Activated CD4-positive, alpha-beta T cell treated with anti-CD3 and anti-CD28 coated beads for 36 hours (primary cell): Measurements from ENCODE around the gene MRPL2. TPM values are rescaled to one million over a fixed set of nuclear protein-coding genes. Genes with fewer than 3 reads are reported as not detected.

Experiments used
- ATAC-seq: fragments of 200-7000 bp; cut with Tn5 transposase; one replicate; pipeline ENCODE4 v1.10.0; 2021; ENCODE audit warnings: mild to moderate bottlenecking, moderate library complexity
- CTCF ChIA-PET: fragments of 350-600 bp; sonication (Branson Sonifier 250); formaldehyde crosslinking; loops from one replicate; lab custom pipeline; 2021; ENCODE audit warnings: antibody characterized with exemption; lab: Charles Lee
- POLR2A ChIA-PET: fragments of 350-600 bp; sonication (Branson Sonifier 250); formaldehyde crosslinking; loops from one replicate; lab custom pipeline; 2021; ENCODE audit warnings: antibody characterized with exemption, inconsistent platforms; lab: Charles Lee
- DNase-seq: peaks from one replicate; pipeline ENCODE4 v3.0.0-alpha.2; 2020
- H3K27ac Mint-ChIP-seq: one replicate; pipeline ENCODE4 v1.8.0; 2021; ENCODE audit warnings: mixed read lengths
- H3K27me3 Mint-ChIP-seq: one replicate; pipeline ENCODE4 v1.8.0; 2021; ENCODE audit warnings: mixed read lengths
- H3K36me3 Mint-ChIP-seq: one replicate; pipeline ENCODE4 v1.8.0; 2021; ENCODE audit warnings: low read depth, mixed read lengths
- H3K4me1 Mint-ChIP-seq: one replicate; pipeline ENCODE4 v1.8.0; 2021; ENCODE audit warnings: mixed read lengths
- H3K4me3 Mint-ChIP-seq: one replicate; pipeline ENCODE4 v1.8.0; 2021; ENCODE audit warnings: mild to moderate bottlenecking, moderate library complexity, mixed read lengths
- H3K9me3 Mint-ChIP-seq: one replicate; pipeline ENCODE4 v1.8.0; 2021; ENCODE audit warnings: low read depth, mixed read lengths
- intact Hi-C, 2 experiments: fragments of 100-400 bp; cut with DNase I in 1 of 2; cut with micrococcal nuclease in 1 of 2; formaldehyde crosslinking; loops; one replicate each; pipeline versions ENCODE4 v1.14.2 to v1.15.1; 2022 to 2024; cut with DNase I, micrococcal nuclease
- total RNA-seq, 2 experiments: library from RNA; stranded (reverse); gene quantifications; one replicate each; pipeline ENCODE4 v1.2.3, GENCODE V29; 2021

Gene MRPL2
- total RNA-seq, 2 experiments from 2014 or later: 93.9 to 110 TPM

GRCh38 chr6:43061861-43062260, 2.6 kb upstream of the MRPL2 start:
- intact Hi-C loops: no loop called here
- no peak overlapping the region for H3K27ac Mint-ChIP-seq
- no peak overlapping the region for H3K4me3 Mint-ChIP-seq
- peaks cover 2% of the 10 kb centered on the region for H3K36me3 Mint-ChIP-seq
- H3K27me3 Mint-ChIP-seq: no peaks in the 10 kb centered on the region
- DNase-seq: no peak
- peaks cover 27% of the 10 kb centered on the region for H3K4me1 Mint-ChIP-seq
- H3K9me3 Mint-ChIP-seq: no peaks in the 10 kb centered on the region
- ATAC-seq: no peak
- ChIA-PET POLR2A (interaction anchor here (0.5 kb wide), 1 partner anchor 365 kb away, joined by 3 read pairs; the partner anchor contains the start of gene ABCC10), CTCF (no interaction called here)

- ChIA-PET POLR2A (interaction anchor here (0.5 kb wide), 1 partner anchor 366 kb away, joined by 3 read pairs; the partner anchor contains the start of gene ABCC10), CTCF (interaction anchor here (0.7 to 1.4 kb wide), 2 partner anchors 12 to 796 kb away, joined by 3 to 4 read pairs; no protein-coding TSS in a partner anchor)
- intact Hi-C loops: no loop called here
- Mint-ChIP-seq H3K27ac (peak overlapping the region; percentile 1), H3K4me3 (peak overlapping the region; percentile 85), H3K27me3 (no peaks in the 10 kb centered on the region), H3K36me3 (peaks cover 4% of the 10 kb centered on the region), H3K4me1 (peaks cover 27% of the 10 kb centered on the region), H3K9me3 (no peaks in the 10 kb centered on the region)
- no peak for DNase-seq
- no peak for ATAC-seq
Observed at GRCh38 chr6:43060755-43061633, 1.8 kb upstream of the MRPL2 start.

- intact Hi-C loops: no loop called here
- no peak for ATAC-seq
- H3K9me3 Mint-ChIP-seq: no peaks in the 10 kb centered on the region
- no peak for DNase-seq
- peaks cover 11% of the 10 kb centered on the region for H3K36me3 Mint-ChIP-seq
- ChIA-PET POLR2A (interaction anchor here (1.3 kb wide), 1 partner anchor 130 kb away, joined by 3 read pairs; the partner anchor contains the start of gene CNPY3), CTCF (interaction anchor here (0.5 to 1.4 kb wide), 3 partner anchors 11 to 795 kb away, joined by 3 to 4 read pairs (median 3); no protein-coding TSS in a partner anchor)
- H3K4me3 Mint-ChIP-seq: peak overlapping the region; percentile 85
- peaks cover 27% of the 10 kb centered on the region for H3K4me1 Mint-ChIP-seq
- H3K27ac Mint-ChIP-seq: peak overlapping the region; percentile 94
- no peaks in the 10 kb centered on the region for H3K27me3 Mint-ChIP-seq
Observed at GRCh38 chr6:43060034-43060754, 960 bp upstream of the MRPL2 start.

GRCh38 chr6:43058531-43058930, 703 bp downstream of the MRPL2 start:
- no peaks in the 10 kb centered on the region for H3K9me3 Mint-ChIP-seq
- H3K4me3 Mint-ChIP-seq: peak overlapping the region; percentile 85
- peaks cover 15% of the 10 kb centered on the region for H3K36me3 Mint-ChIP-seq
- H3K4me1 Mint-ChIP-seq: peaks cover 34% of the 10 kb centered on the region
- ChIA-PET POLR2A (interaction anchor here (0.7 to 1.1 kb wide), 3 partner anchors 10 to 80 kb away, joined by 3 to 4 read pairs (median 3); partner anchors contain the start of gene PEX6), CTCF (interaction anchor here (0.7 to 1.4 kb wide), 5 partner anchors 9 to 160 kb away, joined by 3 to 4 read pairs (median 4); partner anchors contain the start of gene RRP36)
- peak overlapping the region; percentile 94 for H3K27ac Mint-ChIP-seq
- ATAC-seq: no peak
- no peak for DNase-seq
- no peaks in the 10 kb centered on the region for H3K27me3 Mint-ChIP-seq
- intact Hi-C loops: loop anchor here (2.0 to 10.0 kb wide), 6 partner anchors 80 to 1274 kb away; partner anchors contain the start of genes DNPH1 (in 1 of the 2), PEX6 (in 1 of the 2), POLH (in 1 of the 2) and POLR1C (in 1 of the 2)

GRCh38 chr6:43055966-43056365, 3.3 kb downstream of the MRPL2 start:
- no peak overlapping the region for H3K4me3 Mint-ChIP-seq
- peaks cover 22% of the 10 kb centered on the region for H3K36me3 Mint-ChIP-seq
- DNase-seq: no peak
- intact Hi-C loops: loop anchor here in 1 of 2 experiments (10.0 kb wide), 3 partner anchors 491 to 1271 kb away; partner anchors contain the start of genes POLH, PRICKLE4, TOMM6 and UBR2
- H3K9me3 Mint-ChIP-seq: no peaks in the 10 kb centered on the region
- ChIA-PET CTCF (interaction anchor here (0.6 to 1.7 kb wide), 3 partner anchors 87 to 356 kb away, joined by 3 read pairs; no protein-coding TSS in a partner anchor), POLR2A (interaction anchor here (0.6 kb wide), 1 partner anchor 33 kb away, joined by 3 read pairs; no protein-coding TSS in a partner anchor)
- peaks cover 52% of the 10 kb centered on the region for H3K4me1 Mint-ChIP-seq
- ATAC-seq: no peak
- H3K27me3 Mint-ChIP-seq: no peaks in the 10 kb centered on the region
- H3K27ac Mint-ChIP-seq: no peak overlapping the region

- Mint-ChIP-seq H3K4me1 (peaks cover 44% of the 10 kb centered on the region), H3K4me3 (peak overlapping the region; percentile 99), H3K36me3 (peaks cover 33% of the 10 kb centered on the region), H3K9me3 (no peaks in the 10 kb centered on the region), H3K27me3 (no peaks in the 10 kb centered on the region), H3K27ac (peak overlapping the region; percentile 97)
- intact Hi-C loops: loop anchor here in 1 of 2 experiments (5.0 to 10.0 kb wide), 4 partner anchors 423 to 1270 kb away; partner anchors contain the start of genes POLH, PRICKLE4, TJAP1 and TOMM6
- ChIA-PET CTCF (interaction anchor here (0.7 to 1.5 kb wide), 7 partner anchors 25 to 490 kb away, joined by 3 to 5 read pairs (median 3); partner anchors contain the start of genes KLHDC3, PEX6, RRP36 and UBR2), POLR2A (interaction anchor here (0.6 to 1.1 kb wide), 8 partner anchors 15 to 458 kb away, joined by 3 to 9 read pairs (median 4); partner anchors contain the start of genes CNPY3 and PEX6)
- ATAC-seq (no peak), DNase-seq (no peak)
Observed at GRCh38 chr6:43054206-43054943, 4.9 kb downstream of the MRPL2 start.

- Mint-ChIP-seq H3K4me1 (peaks cover 43% of the 10 kb centered on the region), H3K9me3 (no peaks in the 10 kb centered on the region), H3K27ac (peak within 1 kb of the TSS; percentile 97), H3K4me3 (peak within 1 kb of the TSS; percentile 99), H3K27me3 (no peaks in the 10 kb centered on the region), H3K36me3 (peaks cover 37% of the 10 kb centered on the region)
- DNase-seq (peak; percentile 96), ATAC-seq (peak; percentile 99)
- ChIA-PET POLR2A (interaction anchor here (0.6 to 1.1 kb wide), 7 partner anchors 14 to 458 kb away, joined by 3 to 9 read pairs (median 4); partner anchors contain the start of genes CNPY3 and PEX6), CTCF (interaction anchor here (0.5 to 1.5 kb wide), 7 partner anchors 25 to 492 kb away, joined by 3 to 5 read pairs (median 3); partner anchors contain the start of genes KLHDC3, RRP36 and UBR2)
- intact Hi-C loops: loop anchor here (1.0 to 10.0 kb wide), 11 partner anchors 39 to 1269 kb away; partner anchors contain the start of genes PPP2R5D (in 2 of the 2), CNPY3 (in 1 of the 2), KLHDC3 (in 1 of the 2) and PEX6 (in 1 of the 2)
Observed at GRCh38 chr6:43053545-43054205, 5.6 kb downstream of the MRPL2 start, which contains the start of gene CUL7. CUL7 (minus strand) TSS chr6:43053851; CDS start chr6:43052788, 1,063 bp downstream.

GRCh38 chr6:43052842-43053544, 6.2 kb downstream of the MRPL2 start:
- peaks cover 37% of the 10 kb centered on the region for H3K36me3 Mint-ChIP-seq
- ATAC-seq (peak; percentile 24), DNase-seq (peak; percentile 42)
- ChIA-PET CTCF (interaction anchor here (0.5 to 1.5 kb wide), 5 partner anchors 24 to 1251 kb away, joined by 3 to 5 read pairs (median 4); partner anchors contain the start of gene RRP36), POLR2A (interaction anchor here (1.1 kb wide), 1 partner anchor 123 kb away, joined by 3 read pairs; the partner anchor contains the start of gene CNPY3)
- peak overlapping the region; percentile 97 for H3K27ac Mint-ChIP-seq
- intact Hi-C loops: loop anchor here (1.0 to 10.0 kb wide), 11 partner anchors 39 to 1268 kb away; partner anchors contain the start of genes PPP2R5D (in 2 of the 2), CNPY3 (in 1 of the 2), KLHDC3 (in 1 of the 2) and PEX6 (in 1 of the 2)
- H3K4me1 Mint-ChIP-seq: peaks cover 36% of the 10 kb centered on the region
- peak overlapping the region; percentile 99 for H3K4me3 Mint-ChIP-seq
- no peaks in the 10 kb centered on the region for H3K27me3 Mint-ChIP-seq
- no peaks in the 10 kb centered on the region for H3K9me3 Mint-ChIP-seq
